Common myeloid progenitor, CD34-positive (primary cell): ENCODE data around the gene HTR2A.

Experiments
- CTCF ChIA-PET: fragments of 350-600 bp; sonication (Branson Sonifier 250); formaldehyde crosslinking; loops from one replicate; lab custom pipeline; 2021; ENCODE audit warnings: antibody characterized with exemption; lab: Charles Lee
- POLR2A ChIA-PET: fragments of 350-600 bp; sonication (Branson Sonifier 250); formaldehyde crosslinking; loops from one replicate; lab custom pipeline; 2021; ENCODE audit warnings: antibody characterized with exemption; lab: Charles Lee
- DNase-seq, 3 donors: peaks; one replicate each; pipeline versions ENCODE4 v3.0.0 to v3.0.0-alpha.2; 2013
- H3K27ac ChIP-seq, 2 experiments: 1 replicate in 1 of 2; 2 replicates in 1 of 2; pipeline ENCODE4 v1.7.0; 2013; ENCODE audit warnings: inconsistent platforms in 2 of 2, low read length in 2 of 2, mild to moderate bottlenecking in 2 of 2, low read depth in 1 of 2, moderate library complexity in 1 of 2; ENCODE audit not compliant: severe bottlenecking in 2 of 2, insufficient read depth in 1 of 2, poor library complexity in 1 of 2
- H3K27me3 ChIP-seq, 5 experiments: replicated peaks in 2 of 5; 1 replicate in 3 of 5; 2 replicates in 2 of 5; pipeline versions ENCODE4 v1.6.1 to v1.7.0; 2013; ENCODE audit warnings: low read length in 4 of 5, mild to moderate bottlenecking in 2 of 5, moderate library complexity in 2 of 5, inconsistent platforms in 1 of 5; ENCODE audit not compliant: insufficient read depth in 5 of 5, control insufficient read depth in 4 of 5
- H3K36me3 ChIP-seq, 4 experiments: 1 replicate in 2 of 4; 2 replicates in 2 of 4; pipeline versions ENCODE4 v1.6.1 to v1.7.0; 2013; ENCODE audit warnings: low read length in 3 of 4, control low read depth in 1 of 4, mild to moderate bottlenecking in 1 of 4; ENCODE audit not compliant: control insufficient read depth in 4 of 4, insufficient read depth in 4 of 4
- H3K4me1 ChIP-seq, 4 experiments: 1 replicate in 3 of 4; 2 replicates in 1 of 4; pipeline versions ENCODE4 v1.6.1 to v1.7.1; 2013; ENCODE audit warnings: low read length in 3 of 4, mild to moderate bottlenecking in 3 of 4, control low read depth in 1 of 4, inconsistent platforms in 1 of 4, moderate library complexity in 1 of 4; ENCODE audit not compliant: control insufficient read depth in 4 of 4, insufficient read depth in 4 of 4; ENCODE audit errors: control extremely low read depth in 1 of 4
- H3K4me3 ChIP-seq, 7 experiments: 1 replicate in 4 of 7; 2 replicates in 3 of 7; pipeline versions ENCODE4 v1.5.1 to v1.7.0; 2013; ENCODE audit warnings: mild to moderate bottlenecking in 7 of 7, low read length in 6 of 7, moderate library complexity in 6 of 7, inconsistent platforms in 2 of 7, low read depth in 2 of 7, control low read depth in 1 of 7; ENCODE audit not compliant: insufficient read depth in 4 of 7, control insufficient read depth in 1 of 7; ENCODE audit errors: extremely low read depth in 1 of 7
- H3K9me3 ChIP-seq, 5 experiments: 1 replicate in 4 of 5; 2 replicates in 1 of 5; pipeline versions ENCODE4 v1.6.1 to v1.7.1; 2013; ENCODE audit warnings: low read length in 4 of 5, mild to moderate bottlenecking in 2 of 5, inconsistent platforms in 1 of 5, low read depth in 1 of 5, moderate library complexity in 1 of 5; ENCODE audit not compliant: control insufficient read depth in 4 of 5, insufficient read depth in 2 of 5; ENCODE audit errors: control extremely low read depth in 1 of 5
- WGBS: methylation state at CpG from one replicate; pipeline ENCODE4 v1.1.5; 2013; ENCODE audit not compliant: insufficient coverage; 5-methylcytosine and 5-hydroxymethylcytosine counted together

The HTR2A gene

DNA sequence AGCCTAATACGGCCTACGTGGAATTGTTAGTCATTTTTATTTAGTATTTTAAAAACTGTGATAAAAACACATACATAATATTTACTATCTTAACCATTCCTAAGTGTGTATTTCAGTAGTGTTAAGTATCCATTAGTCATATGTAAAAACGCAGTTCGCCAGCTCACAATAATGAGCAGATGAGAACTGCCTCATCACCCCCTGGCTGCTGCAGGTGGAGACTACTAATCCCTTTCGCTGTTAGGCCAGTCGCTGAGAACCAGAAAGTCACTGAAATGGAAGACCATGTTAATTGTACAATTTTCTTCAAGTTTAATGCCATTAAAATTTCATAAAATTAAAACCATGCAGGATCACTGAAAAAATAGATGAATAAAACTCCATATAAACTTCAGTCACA is 101.5 kb downstream of the HTR2A start:
- H3K9me3 ChIP-seq = no peaks in the 10 kb centered on the region
- H3K27ac ChIP-seq = no peak overlapping the region
- no peaks in the 10 kb centered on the region for H3K27me3 ChIP-seq
- WGBS = 94% methylated on average over 3 of the region's 6 CpGs
- H3K4me1 ChIP-seq = peaks cover 9 to 26% (median 18%) of the 10 kb centered on the region in 4 experiments
- ChIA-PET CTCF (interaction anchor here (0.7 kb wide), 1 partner anchor 390 kb away, joined by 3 read pairs; no protein-coding TSS in a partner anchor), POLR2A (no interaction called here)
- DNase-seq = peak in 2 of 3 donors; percentile 9 to 32
- H3K36me3 ChIP-seq = peaks cover 2 to 18% (median 6%) of the 10 kb centered on the region in 4 experiments
- no peak overlapping the region for H3K4me3 ChIP-seq

- H3K27me3 ChIP-seq = no peaks in the 10 kb centered on the region
- no peak for DNase-seq
- no peak overlapping the region for H3K4me3 ChIP-seq
- H3K9me3 ChIP-seq = no peaks in the 10 kb centered on the region
- ChIA-PET POLR2A (no interaction called here), CTCF (no interaction called here)
- peaks cover 0 to 3% (median 0%) of the 10 kb centered on the region in 4 experiments for H3K4me1 ChIP-seq
- H3K36me3 ChIP-seq = peaks cover 22 to 83% (median 55%) of the 10 kb centered on the region in 4 experiments
- no CpG with 5 or more reads among the region's 3 CpGs for WGBS
- no peak overlapping the region for H3K27ac ChIP-seq
Measured at GRCh38 chr13:46783504-46783903, 113.3 kb downstream of the HTR2A start.

DNA sequence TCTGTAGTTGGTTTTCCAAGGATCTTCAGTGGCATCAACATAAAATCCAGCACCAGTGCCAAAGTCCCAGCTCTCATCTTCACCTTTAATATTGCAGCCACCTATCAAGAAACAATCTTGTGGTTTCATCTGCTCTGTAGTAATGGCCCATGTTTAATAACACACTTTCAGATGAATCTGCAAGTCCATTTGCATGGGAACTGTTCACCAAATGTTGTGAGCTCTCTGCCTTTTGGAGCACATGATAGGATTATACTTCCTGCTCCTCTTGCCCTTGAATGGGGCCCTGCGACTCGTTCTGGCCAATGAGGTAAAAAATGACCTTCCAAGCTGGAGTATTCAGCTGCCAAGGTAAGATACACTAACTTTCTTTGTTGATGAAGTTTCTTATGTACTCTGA is 114.2 kb downstream of the HTR2A start:
- DNase-seq = no peak
- CTCF ChIA-PET = no interaction called here
- peaks cover 0 to 3% (median 0%) of the 10 kb centered on the region in 4 experiments for H3K4me1 ChIP-seq
- H3K36me3 ChIP-seq = peaks cover 22 to 88% (median 55%) of the 10 kb centered on the region in 4 experiments
- no CpG with 5 or more reads among the region's 2 CpGs for WGBS
- POLR2A ChIA-PET = no interaction called here
- H3K9me3 ChIP-seq = no peaks in the 10 kb centered on the region
- H3K27ac ChIP-seq = no peak overlapping the region
- no peaks in the 10 kb centered on the region for H3K27me3 ChIP-seq
- no peak overlapping the region for H3K4me3 ChIP-seq

- WGBS = no CpG with 5 or more reads among the region's 1 CpG
- ChIA-PET POLR2A (no interaction called here), CTCF (no interaction called here)
- no peak for DNase-seq
- Histone ChIP-seq H3K27ac (no peak overlapping the region), H3K36me3 (peaks cover 22 to 89% (median 58%) of the 10 kb centered on the region in 4 experiments), H3K4me1 (peaks cover 0 to 3% (median 0%) of the 10 kb centered on the region in 4 experiments), H3K4me3 (no peak overlapping the region), H3K27me3 (no peaks in the 10 kb centered on the region), H3K9me3 (no peaks in the 10 kb centered on the region)
Measured at GRCh38 chr13:46782066-46782465, 114.8 kb downstream of the HTR2A start.
